MM.1S (cell line): ENCODE results near the gene RAB21.

ENCODE experiments used
- DNase-seq: peaks from one replicate; pipeline ENCODE4 v3.0.0-alpha.2; 2015
- H2AFZ ChIP-seq: fragments of 300-600 bp; sonication (generic); 2 replicates; pipeline ENCODE4 v1.6.0; 2016; ENCODE audit warnings: antibody characterized with exemption, low read length
- H3F3A ChIP-seq: fragments of 300-600 bp; sonication (generic); 2 replicates; pipeline ENCODE4 v1.6.1; 2016; ENCODE audit warnings: mild to moderate bottlenecking, antibody characterized with exemption, low read length, moderate library complexity, mixed read lengths; ENCODE audit not compliant: insufficient read depth
- H3K27ac ChIP-seq: fragments of 300-600 bp; sonication (generic); 2 replicates; pipeline ENCODE4 v1.5.1; 2016; ENCODE audit warnings: mild to moderate bottlenecking, low read length
- H3K27me3 ChIP-seq: fragments of 300-600 bp; sonication (generic); replicated peaks from 2 replicates; pipeline ENCODE4 v1.6.0; 2016; ENCODE audit warnings: low read length; ENCODE audit not compliant: insufficient read depth
- H3K36me3 ChIP-seq: fragments of 300-600 bp; sonication (generic); replicated peaks from 2 replicates; pipeline ENCODE4 v1.6.1; 2016; ENCODE audit warnings: mild to moderate bottlenecking, low read length, mixed read lengths; ENCODE audit not compliant: insufficient read depth
- H3K4me1 ChIP-seq: fragments of 300-600 bp; sonication (generic); 2 replicates; pipeline ENCODE4 v1.6.1; 2016; ENCODE audit warnings: low read length, mixed read lengths
- H3K4me2 ChIP-seq: fragments of 300-600 bp; sonication (generic); 2 replicates; pipeline ENCODE4 v1.6.0; 2016; ENCODE audit warnings: low read depth, low read length
- H3K4me3 ChIP-seq: fragments of 300-600 bp; sonication (generic); 2 replicates; pipeline ENCODE4 v1.5.1; 2016; ENCODE audit warnings: low read length, mixed read lengths
- H3K79me2 ChIP-seq: fragments of 300-600 bp; sonication (generic); 2 replicates; pipeline ENCODE4 v1.6.1; 2016; ENCODE audit warnings: mixed run types, low read length, mixed read lengths
- H3K9ac ChIP-seq: fragments of 300-600 bp; sonication (generic); 2 replicates; pipeline ENCODE4 v1.6.1; 2016; ENCODE audit warnings: low read length, mixed read lengths
- H3K9me2 ChIP-seq: fragments of 300-600 bp; sonication (generic); replicated peaks from 2 replicates; pipeline ENCODE4 v1.6.1; 2016; ENCODE audit warnings: mild to moderate bottlenecking, low read length, mixed read lengths; ENCODE audit not compliant: insufficient read depth
- H3K9me3 ChIP-seq: fragments of 300-600 bp; sonication (generic); replicated peaks from 2 replicates; pipeline ENCODE4 v1.6.1; 2016; ENCODE audit warnings: mild to moderate bottlenecking, low read length, mixed read lengths; ENCODE audit not compliant: insufficient read depth
- H4K20me1 ChIP-seq: fragments of 300-600 bp; sonication (generic); 2 replicates; pipeline ENCODE4 v1.6.1; 2016; ENCODE audit warnings: mild to moderate bottlenecking, low read length, moderate library complexity, mixed read lengths; ENCODE audit not compliant: insufficient read depth
- EZH2 ChIP-seq: fragments of 300-600 bp; sonication (generic); optimal IDR thresholded peaks from 2 replicates; pipeline ENCODE3; 2017; ENCODE audit warnings: low read depth, mild to moderate bottlenecking, antibody characterized with exemption, low read length, mixed read lengths
- EZH2phosphoT487 ChIP-seq: fragments of 300-600 bp; sonication (generic); IDR thresholded peaks from 2 replicates; pipeline ENCODE4 v1.6.1; 2018; ENCODE audit warnings: antibody characterized with exemption, low read length
- TF ChIP-seq, protein P1 (sequence below): fragments of 300-600 bp; sonication (generic); IDR thresholded peaks from 2 replicates; pipeline ENCODE4 v1.5.1; 2016; ENCODE audit warnings: antibody characterized with exemption, low read length, mixed read lengths

Gene RAB21, protein sequence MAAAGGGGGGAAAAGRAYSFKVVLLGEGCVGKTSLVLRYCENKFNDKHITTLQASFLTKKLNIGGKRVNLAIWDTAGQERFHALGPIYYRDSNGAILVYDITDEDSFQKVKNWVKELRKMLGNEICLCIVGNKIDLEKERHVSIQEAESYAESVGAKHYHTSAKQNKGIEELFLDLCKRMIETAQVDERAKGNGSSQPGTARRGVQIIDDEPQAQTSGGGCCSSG

DNA sequence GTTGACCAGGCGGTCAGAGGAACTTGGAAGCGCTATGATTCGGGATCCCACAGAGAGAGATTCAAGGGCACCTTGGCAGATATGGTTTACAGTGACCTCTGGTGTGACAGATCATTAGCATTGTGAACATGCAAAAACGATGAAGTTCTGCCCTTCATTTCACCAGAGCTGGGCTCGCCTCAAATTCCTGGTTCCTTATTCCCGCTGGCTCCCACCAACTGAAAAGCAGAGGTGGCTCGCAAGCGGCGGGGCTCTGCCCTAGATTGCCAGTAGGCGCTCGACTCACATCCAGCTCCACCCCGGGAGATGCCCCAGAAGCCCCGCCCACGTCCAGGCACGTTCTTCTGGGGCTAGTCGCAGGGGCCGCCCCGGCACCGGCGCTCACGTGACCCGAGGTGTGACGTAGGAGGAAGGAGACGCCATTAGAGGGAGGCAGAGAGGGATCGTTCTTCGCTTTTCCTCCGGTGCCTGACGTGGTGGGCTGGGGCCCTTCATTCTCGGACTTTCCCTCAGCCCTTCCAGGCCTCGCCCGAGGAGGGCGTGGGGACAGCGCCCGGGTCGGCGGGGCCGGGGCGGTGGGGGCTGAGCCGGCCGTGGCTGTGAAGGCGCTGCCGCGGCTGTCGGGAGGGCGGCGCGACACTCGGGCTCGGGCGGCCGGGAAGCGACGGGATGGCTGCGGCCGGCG lies at the start of gene RAB21:
RAB21 (plus strand) TSS at position 403 of the 685 bp plus-strand sequence; CDS start at position 670, 267 bp downstream.
- H3K27ac ChIP-seq, result peak within 1 kb of the TSS; percentile 83
- TF ChIP-seq, protein P1, sequence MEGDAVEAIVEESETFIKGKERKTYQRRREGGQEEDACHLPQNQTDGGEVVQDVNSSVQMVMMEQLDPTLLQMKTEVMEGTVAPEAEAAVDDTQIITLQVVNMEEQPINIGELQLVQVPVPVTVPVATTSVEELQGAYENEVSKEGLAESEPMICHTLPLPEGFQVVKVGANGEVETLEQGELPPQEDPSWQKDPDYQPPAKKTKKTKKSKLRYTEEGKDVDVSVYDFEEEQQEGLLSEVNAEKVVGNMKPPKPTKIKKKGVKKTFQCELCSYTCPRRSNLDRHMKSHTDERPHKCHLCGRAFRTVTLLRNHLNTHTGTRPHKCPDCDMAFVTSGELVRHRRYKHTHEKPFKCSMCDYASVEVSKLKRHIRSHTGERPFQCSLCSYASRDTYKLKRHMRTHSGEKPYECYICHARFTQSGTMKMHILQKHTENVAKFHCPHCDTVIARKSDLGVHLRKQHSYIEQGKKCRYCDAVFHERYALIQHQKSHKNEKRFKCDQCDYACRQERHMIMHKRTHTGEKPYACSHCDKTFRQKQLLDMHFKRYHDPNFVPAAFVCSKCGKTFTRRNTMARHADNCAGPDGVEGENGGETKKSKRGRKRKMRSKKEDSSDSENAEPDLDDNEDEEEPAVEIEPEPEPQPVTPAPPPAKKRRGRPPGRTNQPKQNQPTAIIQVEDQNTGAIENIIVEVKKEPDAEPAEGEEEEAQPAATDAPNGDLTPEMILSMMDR, result no peak; the same call in none of the 2 replicates
- TF ChIP-seq EZH2 (no peak), EZH2phosphoT487 (no peak)

DNA sequence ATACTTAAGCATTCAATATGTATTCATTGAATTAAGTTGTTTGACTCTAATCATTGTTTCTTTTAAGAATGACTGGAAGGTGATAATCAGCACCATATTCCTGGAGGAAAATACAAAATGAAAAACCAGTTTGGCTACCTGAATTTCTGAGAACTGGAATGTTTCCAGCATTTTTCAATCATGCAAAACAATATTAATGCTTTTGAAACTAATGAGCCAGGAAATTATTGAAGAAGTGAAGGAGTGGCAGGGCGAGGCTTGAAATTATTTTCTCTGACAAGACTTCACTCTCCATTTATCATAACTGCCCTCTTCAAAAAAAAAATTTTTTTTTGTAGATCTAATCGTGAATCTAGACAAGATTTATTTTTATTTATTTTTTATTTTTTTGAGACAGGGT lies 49.7 kb upstream of the RAB21 start:
- H3K36me3 ChIP-seq, result 0 out of 2 replicates have a peak, but pooled peaks cover 4% of the 10 kb centered on the region
- no peak overlapping the region for H3K9ac ChIP-seq
- no peaks in the 10 kb centered on the region for H3K9me3 ChIP-seq
- TF ChIP-seq, protein P1, result no peak
- TF ChIP-seq EZH2 (no peak), EZH2phosphoT487 (no peak)
- no peak overlapping the region for H3K4me2 ChIP-seq
- no peaks in the 10 kb centered on the region for H3K79me2 ChIP-seq
- no peak overlapping the region for H2AFZ ChIP-seq
- H3K9me2 ChIP-seq, result no peaks in the 10 kb centered on the region
- H4K20me1 ChIP-seq, result no peaks in the 10 kb centered on the region
- no peak overlapping the region for H3K27ac ChIP-seq
- H3F3A ChIP-seq, result no peaks in the 10 kb centered on the region
- no peaks in the 10 kb centered on the region for H3K27me3 ChIP-seq
- no peak for DNase-seq
- H3K4me1 ChIP-seq, result no peaks in the 10 kb centered on the region
- no peak overlapping the region for H3K4me3 ChIP-seq

More for the DNA sequence above, at the start of gene RAB21:
- Histone ChIP-seq H3K27me3 (no peaks in the 10 kb centered on the region), H3K9ac (peak within 1 kb of the TSS; percentile 79), H3K9me3 (no peaks in the 10 kb centered on the region), H2AFZ (peak within 1 kb of the TSS; percentile 98), H3K36me3 (no peaks in the 10 kb centered on the region; the same call in 1 of the 2 replicates), H3K4me1 (peaks cover 23% of the 10 kb centered on the region), H3K4me3 (peak within 1 kb of the TSS; percentile 93), H3K79me2 (peaks cover 46% of the 10 kb centered on the region), H4K20me1 (peaks cover 7% of the 10 kb centered on the region; the same call in 1 of the 2 replicates), H3F3A (no peaks in the 10 kb centered on the region), H3K9me2 (no peaks in the 10 kb centered on the region), H3K4me2 (peak within 1 kb of the TSS; percentile 78)
- DNase-seq, result peak; percentile 99

DNA sequence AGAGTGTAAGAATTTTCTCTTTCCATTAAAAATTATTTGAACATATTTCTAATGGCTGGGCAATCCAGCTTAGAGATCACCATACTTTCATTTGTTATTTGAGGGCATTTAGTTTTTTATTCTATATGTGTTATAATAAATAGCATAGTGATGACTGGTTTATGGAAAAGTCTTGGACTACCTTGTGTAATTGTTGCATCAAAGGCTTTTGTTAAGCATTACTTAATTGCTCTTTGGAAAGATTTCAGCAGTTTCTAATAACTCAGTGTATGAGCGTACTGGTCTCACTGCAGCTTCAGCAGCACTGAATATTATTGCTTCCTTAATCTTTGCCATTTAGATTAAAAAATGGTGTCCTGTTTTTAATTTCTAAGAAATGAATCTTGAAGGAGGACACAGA lies 46.0 kb upstream of the RAB21 start:
- Histone ChIP-seq H3K79me2 (no peaks in the 10 kb centered on the region), H3K9me3 (no peaks in the 10 kb centered on the region), H3K4me1 (no peaks in the 10 kb centered on the region), H3K4me3 (no peak overlapping the region), H3K36me3 (no peaks in the 10 kb centered on the region), H2AFZ (no peak overlapping the region), H3K27ac (no peak overlapping the region), H3K9me2 (no peaks in the 10 kb centered on the region), H3K27me3 (no peaks in the 10 kb centered on the region), H3K4me2 (no peak overlapping the region), H4K20me1 (no peaks in the 10 kb centered on the region), H3F3A (no peaks in the 10 kb centered on the region), H3K9ac (no peak overlapping the region)
- DNase-seq, result no peak
- TF ChIP-seq, protein P1, result no peak
- TF ChIP-seq EZH2phosphoT487 (no peak), EZH2 (no peak)
